Thyroid gland (tissue), 4 donors: Measurements from ENCODE around the gene ADARB1. TPM values are rescaled to one million over a fixed set of nuclear protein-coding genes. Genes with fewer than 3 reads are reported as not detected.

ENCODE experiments used
- DNase-seq, 2 donors: peaks; one replicate each; pipeline ENCODE4 v3.0.0-alpha.2; 2019
- H3K27ac ChIP-seq, 3 donors: fragments of 200-600 bp; sonication (generic); 1 replicate in 2 of 3; 2 replicates in 1 of 3; pipeline ENCODE4 v1.5.1; 2016 to 2019; ENCODE audit warnings: mild to moderate bottlenecking in 1 of 3, moderate library complexity in 1 of 3
- H3K27me3 ChIP-seq: fragments of 200-600 bp; sonication (generic); one replicate; pipeline ENCODE4 v1.5.1; 2019
- H3K36me3 ChIP-seq, 2 donors: fragments of 200-600 bp; sonication (generic); one replicate each; pipeline ENCODE4 v1.5.1; 2016 to 2019
- H3K4me1 ChIP-seq, 2 donors: fragments of 200-600 bp; sonication (generic); one replicate each; pipeline ENCODE4 v1.5.1; 2017 to 2019
- H3K4me3 ChIP-seq, 3 donors: fragments of 200-600 bp; sonication (generic); replicated peaks in 1 of 3; 1 replicate in 2 of 3; 2 replicates in 1 of 3; pipeline ENCODE4 v1.5.1; 2016; ENCODE audit warnings: mild to moderate bottlenecking in 1 of 3
- H3K9me3 ChIP-seq: fragments of 200-600 bp; sonication (generic); one replicate; pipeline ENCODE4 v1.5.1; 2017
- CTCF ChIP-seq, 6 experiments: fragments of 200-600 bp in 3 of 6; fragments of 450-650 bp in 3 of 6; sonication (generic) in 3 of 6; IDR thresholded peaks; one replicate each; pipeline ENCODE4 v1.5.1; 2016 to 2019; ENCODE audit warnings: antibody characterized with exemption in 6 of 6, mild to moderate bottlenecking in 2 of 6, inconsistent platforms in 1 of 6, moderate library complexity in 1 of 6
- POLR2A ChIP-seq, 2 donors: fragments of 450-650 bp; IDR thresholded peaks; one replicate each; pipeline ENCODE4 v1.6.1; 2017; ENCODE audit warnings: antibody characterized with exemption in 2 of 2, mild to moderate bottlenecking in 2 of 2, moderate library complexity in 1 of 2
- WGBS, 2 donors: methylation state at CpG; one replicate each; pipeline ENCODE4 v1.1.5; 2017; 5-methylcytosine and 5-hydroxymethylcytosine counted together
- intact Hi-C: fragments of 100-400 bp; cut with DNase I; formaldehyde crosslinking; loops from one replicate; pipeline ENCODE4 v1.15.1; 2023
- total RNA-seq, 4 donors: library from RNA; depleted of rRNA; stranded (reverse); fragments of >200 nt; gene quantifications; one replicate each; pipeline ENCODE4 v1.2.3, GENCODE V29; 2016

Gene ADARB1
- total RNA-seq, 4 donors from 2014 or later: 5.0 to 20.2 (median 10.1) TPM

DNA sequence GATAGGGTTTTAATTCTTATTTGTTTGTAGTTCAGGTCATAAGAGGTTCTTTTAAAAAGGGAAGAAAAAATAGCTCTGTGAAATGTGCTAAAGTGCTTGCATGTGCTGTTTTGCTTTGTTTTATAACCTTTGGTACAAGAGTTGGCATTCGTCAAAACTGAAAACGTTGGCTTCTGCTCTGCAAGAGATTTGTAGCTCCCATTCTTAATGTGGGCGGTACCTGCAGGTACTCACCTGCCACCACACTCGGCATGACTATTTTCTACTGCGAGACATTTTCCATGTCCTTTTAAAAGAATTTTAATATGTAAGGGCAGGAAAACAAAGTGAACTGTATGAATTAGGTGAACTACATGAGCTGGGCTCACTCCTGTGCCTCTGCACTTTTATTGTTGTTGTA, 92.6 kb downstream of the ADARB1 start:
- WGBS, 2 donors: 63% methylated on average over 5 of the region's 5 CpGs
- no peak for DNase-seq
- intact Hi-C loops: no loop called here
- H3K4me3 ChIP-seq: no peak overlapping the region
- H3K27me3 ChIP-seq: no peaks in the 10 kb centered on the region
- no peaks in the 10 kb centered on the region for H3K36me3 ChIP-seq
- no peak overlapping the region for H3K27ac ChIP-seq
- no peaks in the 10 kb centered on the region for H3K9me3 ChIP-seq
- TF ChIP-seq CTCF (IDR thresholded peaks at IDR 0.05) (no peak), POLR2A (IDR thresholded peaks at IDR 0.05) (no peak)
- peaks cover 0 to 13% of the 10 kb centered on the region in 2 donors for H3K4me1 ChIP-seq

DNA sequence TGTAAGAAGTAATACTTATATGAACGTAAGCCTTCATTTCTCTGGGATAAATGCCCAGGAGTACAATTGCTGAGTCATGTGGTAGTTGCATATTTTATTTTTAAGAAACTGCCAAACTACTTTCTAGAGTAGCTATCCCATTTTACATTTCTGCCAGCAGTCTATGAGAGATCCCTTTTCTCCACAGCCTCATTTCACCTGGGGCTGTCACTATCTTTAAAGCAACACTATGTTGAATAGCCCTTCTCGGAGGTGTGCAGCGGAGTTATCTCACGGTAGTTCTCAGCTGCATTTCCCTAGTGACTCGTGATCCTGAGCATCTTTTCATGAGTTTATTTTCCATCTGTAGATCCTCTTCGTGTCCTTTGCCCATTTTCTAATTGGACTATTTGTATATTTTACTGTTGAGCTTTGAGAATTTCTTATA, 93.4 kb downstream of the ADARB1 start:
- Histone ChIP-seq H3K36me3 (no peaks in the 10 kb centered on the region), H3K27ac (no peak overlapping the region), H3K4me3 (no peak overlapping the region), H3K27me3 (no peaks in the 10 kb centered on the region), H3K9me3 (no peaks in the 10 kb centered on the region), H3K4me1 (peaks cover 0 to 13% of the 10 kb centered on the region in 2 donors)
- intact Hi-C loops: no loop called here
- 75 to 76% methylated on average over 6 of the region's 6 CpGs for WGBS, 2 donors
- TF ChIP-seq POLR2A (IDR thresholded peaks at IDR 0.05): no peak
- TF ChIP-seq CTCF (IDR thresholded peaks at IDR 0.05): no peak
- DNase-seq: no peak

DNA sequence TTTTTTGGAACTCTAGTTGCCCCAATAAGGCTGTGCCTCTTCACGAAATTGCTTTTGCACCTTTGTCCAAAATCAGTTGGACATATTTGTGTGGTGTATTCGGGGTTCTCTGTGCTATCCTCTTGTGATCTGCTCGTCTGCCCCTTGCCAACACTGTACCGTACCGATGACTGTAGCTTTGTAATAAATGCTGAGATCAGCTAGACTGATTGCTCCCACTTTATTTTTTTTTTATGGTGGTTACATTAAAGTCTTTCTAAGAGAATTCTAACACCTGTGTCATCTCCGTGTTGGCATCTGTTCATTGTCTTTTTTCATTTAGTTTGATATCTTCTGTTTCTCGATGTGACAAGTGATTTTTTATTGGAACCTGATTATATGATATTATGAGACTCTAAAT, 94.1 kb downstream of the ADARB1 start:
- Histone ChIP-seq H3K4me1 (peaks cover 0 to 13% of the 10 kb centered on the region in 2 donors), H3K27ac (no peak overlapping the region), H3K9me3 (no peaks in the 10 kb centered on the region), H3K27me3 (no peaks in the 10 kb centered on the region), H3K36me3 (no peaks in the 10 kb centered on the region), H3K4me3 (no peak overlapping the region)
- DNase-seq: no peak
- WGBS, 2 donors: 90 to 97% methylated on average over 7 of the region's 7 CpGs
- intact Hi-C loops: no loop called here
- TF ChIP-seq POLR2A (IDR thresholded peaks at IDR 0.05): no peak
- no peak for TF ChIP-seq CTCF (IDR thresholded peaks at IDR 0.05)

DNA sequence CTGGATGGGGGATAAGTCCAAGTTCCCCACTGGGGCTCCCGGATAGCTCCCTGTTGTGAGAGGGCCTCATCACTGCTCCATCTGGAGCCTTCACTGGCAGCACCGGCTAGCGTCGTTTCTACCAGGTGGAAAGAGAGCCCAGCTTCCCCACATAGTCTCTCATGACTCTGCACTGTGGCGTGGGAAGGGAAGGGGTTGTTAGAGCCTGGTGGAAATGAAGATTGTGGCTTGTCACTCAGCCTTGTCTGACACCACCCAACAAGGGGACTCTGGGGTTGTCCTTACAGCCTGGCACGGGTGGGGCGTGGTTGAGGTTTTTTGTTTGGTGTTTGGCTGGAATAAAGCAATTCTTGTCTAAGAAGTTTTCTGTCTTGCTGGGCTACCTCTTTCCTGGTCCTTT, 94.6 kb downstream of the ADARB1 start:
- WGBS, 2 donors: 80 to 87% methylated on average over 7 of the region's 7 CpGs
- Histone ChIP-seq H3K9me3 (no peaks in the 10 kb centered on the region), H3K4me3 (no peak overlapping the region), H3K27me3 (no peaks in the 10 kb centered on the region), H3K36me3 (no peaks in the 10 kb centered on the region), H3K4me1 (peaks cover 0 to 13% of the 10 kb centered on the region in 2 donors), H3K27ac (no peak overlapping the region)
- DNase-seq: no peak
- intact Hi-C loops: no loop called here
- TF ChIP-seq POLR2A (IDR thresholded peaks at IDR 0.05): no peak
- TF ChIP-seq CTCF (IDR thresholded peaks at IDR 0.05): no peak

DNA sequence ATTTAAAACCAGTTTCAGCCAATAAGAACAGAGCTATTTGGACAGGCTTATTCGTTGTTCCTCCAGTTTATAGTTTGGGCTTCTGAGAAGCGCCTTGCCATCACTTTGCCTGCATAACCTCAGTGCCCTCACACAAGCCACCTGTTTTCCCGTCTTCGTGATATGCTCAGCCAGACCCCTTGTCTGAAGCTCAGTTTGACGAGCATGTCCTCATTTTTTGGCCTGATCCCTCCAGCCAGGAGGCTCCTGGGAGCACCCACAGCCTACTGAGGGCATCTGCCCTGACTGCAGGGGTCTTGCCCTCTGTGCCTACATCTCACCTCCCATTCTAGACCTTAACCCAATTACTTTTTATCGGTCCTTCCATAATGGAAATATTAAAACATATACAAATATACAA, 95.3 kb downstream of the ADARB1 start:
- intact Hi-C loops: no loop called here
- DNase-seq: no peak
- no peak overlapping the region for H3K4me3 ChIP-seq
- H3K27me3 ChIP-seq: no peaks in the 10 kb centered on the region
- no peaks in the 10 kb centered on the region for H3K36me3 ChIP-seq
- TF ChIP-seq CTCF (IDR thresholded peaks at IDR 0.05): no peak
- TF ChIP-seq POLR2A (IDR thresholded peaks at IDR 0.05): no peak
- peaks cover 0 to 13% of the 10 kb centered on the region in 2 donors for H3K4me1 ChIP-seq
- WGBS, 2 donors: 79 to 85% methylated on average over 6 of the region's 6 CpGs
- H3K9me3 ChIP-seq: no peaks in the 10 kb centered on the region
- no peak overlapping the region for H3K27ac ChIP-seq
